ENCODE measurements around the gene NUDT17. TPM values are rescaled to one million over a fixed set of nuclear protein-coding genes. Genes with fewer than 3 reads are reported as not detected.

The NUDT17 gene
- total and polyA plus RNA-seq, 9 of the 15 experiments (the other 6 are each of a cell fraction or from before 2014, with no cell fraction given): 2.1 to 10.0 (median 6.1) TPM

DNA sequence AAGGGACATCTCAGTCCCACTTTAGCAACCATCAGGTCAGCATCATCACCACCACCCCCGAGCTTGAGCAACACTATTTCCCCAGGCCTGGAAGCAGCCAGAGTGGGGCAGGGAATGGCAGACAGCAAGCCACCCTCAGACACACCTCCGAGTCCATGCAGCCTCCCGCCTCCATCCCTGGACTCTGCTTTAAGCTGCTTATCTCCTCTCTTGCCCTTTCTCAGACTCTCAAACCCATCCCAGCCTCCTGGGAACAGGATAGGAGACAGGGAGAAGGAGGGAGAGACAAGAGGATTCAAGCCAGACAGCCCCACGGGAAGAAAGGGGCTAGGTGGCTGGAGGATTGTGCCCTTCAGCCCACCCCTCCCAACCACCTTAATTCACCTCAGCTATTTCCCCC lies 11.7 kb downstream of the NUDT17 start (continued):
- TF ChIP-seq FOXP4 (CRISPR knock-in tag; IDR thresholded peaks at IDR 0.05; ENCODE audit: borderline replicate concordance): no peak
- no peak for TF ChIP-seq HMG20A (CRISPR knock-in tag; conservative IDR thresholded peaks at IDR 0.05)
- no peak for TF ChIP-seq ZKSCAN1 (IDR thresholded peaks at IDR 0.05; ENCODE audit: low read depth, low read length)
- no peak for TF ChIP-seq ZNF395 (CRISPR knock-in tag; IDR thresholded peaks at IDR 0.05)
- TF ChIP-seq MLX (CRISPR knock-in tag; conservative IDR thresholded peaks at IDR 0.05): no peak
- TF ChIP-seq, protein P1, sequence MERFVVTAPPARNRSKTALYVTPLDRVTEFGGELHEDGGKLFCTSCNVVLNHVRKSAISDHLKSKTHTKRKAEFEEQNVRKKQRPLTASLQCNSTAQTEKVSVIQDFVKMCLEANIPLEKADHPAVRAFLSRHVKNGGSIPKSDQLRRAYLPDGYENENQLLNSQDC (CRISPR knock-in tag; IDR thresholded peaks at IDR 0.05): no peak
- TF ChIP-seq RBFOX2 (IDR thresholded peaks at IDR 0.05; ENCODE audit: low read depth, low read length): no peak
- no peak for TF ChIP-seq PTRF (tag; IDR thresholded peaks at IDR 0.05)
- TF ChIP-seq MYNN (IDR thresholded peaks at IDR 0.05): no peak
- TF ChIP-seq MYNN (CRISPR knock-in tag; IDR thresholded peaks at IDR 0.05): no peak
- no peak for TF ChIP-seq HDAC2 (IDR thresholded peaks at IDR 0.05)
